HG03139 (cell line): ENCODE data around the gene NPB.
A peak's percentile ranks its signal among the peaks of the same experiment; 100 is the strongest.

Experiments
- ATAC-seq: cut with Tn5 transposase; IDR thresholded peaks from one replicate; pipeline ENCODE4 v1.9.1; 2021; ENCODE audit not compliant: unreplicated experiment

Gene NPB

DNA sequence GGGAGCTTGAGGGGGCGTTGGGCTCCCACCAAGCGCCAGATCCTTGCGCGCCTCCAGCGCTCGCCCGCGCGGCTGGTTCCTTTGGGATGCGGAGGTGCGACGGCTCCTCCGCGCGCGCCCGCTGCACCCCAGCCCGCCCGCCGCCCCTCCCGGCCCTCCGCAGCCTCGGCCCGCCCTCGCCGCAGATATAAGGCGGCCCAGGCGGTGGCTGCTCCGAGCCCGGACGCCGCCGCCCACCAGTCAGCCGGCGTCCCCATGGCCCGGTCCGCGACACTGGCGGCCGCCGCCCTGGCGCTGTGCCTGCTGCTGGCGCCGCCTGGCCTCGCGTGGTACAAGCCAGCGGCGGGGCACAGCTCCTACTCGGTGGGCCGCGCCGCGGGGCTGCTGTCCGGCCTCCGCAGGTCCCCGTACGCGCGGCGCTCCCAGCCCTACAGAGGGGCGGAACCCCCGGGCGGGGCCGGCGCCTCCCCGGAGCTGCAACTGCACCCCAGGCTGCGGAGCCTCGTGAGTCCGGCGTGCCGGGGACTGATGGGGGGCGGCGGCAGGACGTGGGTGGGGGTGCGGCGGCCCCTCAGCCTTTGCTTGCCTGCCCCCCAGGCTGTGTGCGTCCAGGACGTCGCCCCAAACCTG is at the start of gene NPB:
Gene NPB, plus strand, starts transcription at position 216 of the 630 bp plus-strand sequence. Its CDS starts 40 bp downstream, at position 256.
- ATAC-seq, result no peak

DNA sequence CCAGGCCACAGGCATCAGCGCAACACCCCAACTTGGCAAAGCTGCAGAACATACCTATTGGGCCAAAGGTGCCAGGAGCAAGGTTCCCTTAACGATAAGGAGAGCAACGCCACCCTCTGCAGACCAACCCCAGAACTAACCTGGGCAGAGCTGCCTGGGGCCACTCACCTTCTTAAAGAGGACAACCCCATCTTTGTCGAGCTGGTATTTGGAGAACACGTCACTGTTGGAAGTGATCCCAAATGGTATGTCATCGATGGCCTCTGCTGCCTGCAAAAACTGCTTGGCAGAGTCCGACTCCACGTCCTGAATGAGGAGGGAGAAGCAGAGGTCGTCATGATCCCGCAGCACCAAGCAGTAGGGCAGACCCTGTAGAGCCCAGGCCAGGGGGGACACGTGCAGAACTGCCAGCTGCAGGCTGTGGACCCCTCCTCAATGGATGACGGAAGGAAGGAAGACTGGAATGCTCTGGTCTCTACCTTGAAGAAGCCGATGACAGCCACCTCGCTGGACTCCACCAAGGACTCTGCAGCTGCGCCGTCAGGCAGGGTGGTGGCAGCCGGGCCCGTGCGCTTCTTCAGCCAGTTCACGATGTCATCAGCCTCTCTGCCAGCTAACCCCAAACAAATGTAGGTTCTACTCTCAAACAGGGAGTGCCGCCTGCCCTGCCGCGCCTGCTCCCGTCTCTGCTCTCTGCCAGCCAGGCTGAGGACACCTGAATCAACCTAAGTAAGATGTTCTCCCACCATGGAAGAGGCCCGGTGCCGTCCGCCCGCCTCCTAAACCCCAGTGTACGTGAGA is 46.9 kb upstream of the NPB start:
- no peak for ATAC-seq

DNA sequence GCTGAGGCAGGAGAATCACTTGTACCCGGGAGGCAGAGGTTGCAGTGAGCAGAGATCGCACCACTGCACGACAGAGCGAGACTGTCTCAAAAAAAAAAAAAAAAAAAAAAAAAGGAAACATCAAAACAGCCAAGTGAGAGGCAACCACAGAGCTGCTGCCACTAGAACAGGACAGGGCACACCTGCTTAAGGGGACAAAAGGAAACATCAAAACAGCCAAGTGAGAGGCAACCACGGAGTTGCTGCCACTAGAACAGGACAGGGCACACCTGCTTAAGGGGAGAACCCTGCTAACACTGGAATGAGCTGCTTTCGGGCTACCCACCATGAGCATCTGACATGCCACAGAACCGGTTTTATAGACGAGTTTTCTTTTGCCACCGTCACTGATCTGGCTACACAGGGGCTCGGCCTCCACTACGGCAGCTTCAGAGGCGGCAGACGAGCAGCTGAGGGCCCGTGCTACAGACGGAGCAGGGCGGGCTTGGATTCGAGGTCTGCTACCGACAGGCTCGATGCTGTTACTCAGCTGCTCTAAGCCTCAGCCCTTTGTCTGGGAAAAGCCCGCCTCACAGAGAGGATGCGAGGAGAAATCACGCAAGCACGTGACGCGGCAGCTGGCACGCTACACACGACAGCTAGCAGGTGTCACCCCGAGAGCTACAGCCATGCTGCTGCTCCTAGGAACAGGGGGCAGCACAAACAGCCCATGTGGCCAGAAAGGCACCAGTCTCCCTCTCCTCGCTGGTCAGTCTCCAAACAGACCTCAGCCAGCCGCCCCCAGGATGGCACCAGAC is 43.7 kb upstream of the NPB start:
- ATAC-seq, result no peak

DNA sequence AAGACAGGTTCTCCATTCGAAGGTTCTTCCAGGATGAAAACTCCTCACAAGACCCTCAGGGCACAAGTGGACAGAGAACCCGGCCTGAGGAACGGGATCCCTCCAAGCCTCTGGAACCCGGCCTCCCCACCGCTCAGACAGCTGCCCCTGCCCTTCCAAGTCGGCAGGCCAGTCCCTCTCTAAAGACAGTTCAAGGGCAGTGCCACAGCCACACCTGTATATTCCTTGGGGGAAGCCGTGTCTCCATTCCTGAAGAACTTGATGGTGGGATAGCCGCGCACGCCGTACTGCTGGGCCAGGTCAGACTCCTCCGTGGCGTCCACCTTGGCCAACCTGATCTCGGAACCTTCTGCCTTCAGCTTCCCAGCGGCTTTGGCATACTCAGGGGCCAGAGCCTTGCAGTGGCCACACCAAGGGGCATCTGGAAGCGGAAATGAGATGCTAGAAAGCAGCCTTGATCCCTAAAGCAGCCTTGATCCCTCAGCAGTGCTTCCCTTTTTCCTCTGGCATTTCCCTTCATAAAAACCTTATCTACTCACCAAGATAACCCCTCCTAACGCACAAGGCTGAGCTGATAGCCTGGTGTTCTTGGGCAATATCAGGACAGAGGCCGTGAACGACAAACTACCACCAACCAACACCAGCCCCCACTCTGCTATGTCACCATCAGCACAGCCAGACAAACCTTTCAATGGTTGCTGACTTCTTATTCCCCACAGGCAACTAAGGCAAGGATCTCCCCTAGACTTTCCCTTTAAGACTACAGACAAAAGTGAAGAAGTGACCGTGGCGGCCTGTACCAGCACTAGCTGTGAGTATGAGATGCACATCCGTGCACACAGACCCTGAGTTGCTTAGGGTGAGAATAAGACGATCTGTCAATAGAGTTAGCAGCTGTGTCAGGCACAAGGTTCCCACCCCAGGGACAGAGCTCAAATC is 42.8 kb upstream of the NPB start:
- ATAC-seq, result no peak

DNA sequence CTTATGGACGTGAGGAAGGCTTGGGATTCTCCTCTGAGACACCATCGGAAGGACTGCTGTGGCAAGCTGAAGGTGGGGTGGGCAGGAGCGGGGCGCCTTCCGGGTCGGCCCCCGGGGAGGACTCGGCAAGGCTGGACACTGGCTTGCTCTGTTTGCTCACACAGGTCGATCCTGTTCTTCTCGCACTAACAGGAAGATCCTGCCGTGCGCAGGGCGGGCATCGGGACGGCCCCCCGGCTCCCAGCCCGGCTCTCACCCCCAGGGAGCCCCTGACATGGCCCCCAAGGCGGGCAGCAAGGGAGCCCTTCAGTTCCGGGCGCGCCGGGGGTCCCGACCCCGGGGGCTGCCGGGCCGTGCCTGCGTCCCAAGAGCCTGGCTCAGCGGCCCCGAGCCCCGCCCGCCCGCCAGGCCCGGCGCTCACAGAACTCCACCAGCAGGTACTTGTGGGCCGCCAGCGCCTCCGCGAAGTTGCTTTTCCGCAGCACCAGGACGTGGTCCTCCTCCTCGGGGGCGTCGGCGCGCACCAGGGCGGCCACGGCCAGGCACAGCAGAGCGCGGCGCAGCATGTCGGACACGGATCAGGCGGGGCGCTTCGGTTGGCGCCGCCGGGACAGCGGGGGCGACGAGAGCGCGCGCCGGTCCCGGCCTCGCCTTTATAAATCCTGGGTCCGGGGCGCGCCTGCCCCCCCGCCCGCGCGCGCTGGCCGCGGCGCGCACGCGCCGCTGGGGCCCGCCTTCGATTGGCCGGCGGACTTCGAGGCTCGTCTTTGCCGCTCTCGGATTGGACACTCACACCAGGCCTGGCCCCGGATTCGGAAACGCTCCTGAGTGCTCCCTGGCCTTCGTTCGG is 41.9 kb upstream of the NPB start, which contains the start of gene P4HB:
Gene P4HB, minus strand, starts transcription at position 630 of the 850 bp plus-strand sequence. Its CDS starts 64 bp downstream, at position 566.
- ATAC-seq, result no peak

DNA sequence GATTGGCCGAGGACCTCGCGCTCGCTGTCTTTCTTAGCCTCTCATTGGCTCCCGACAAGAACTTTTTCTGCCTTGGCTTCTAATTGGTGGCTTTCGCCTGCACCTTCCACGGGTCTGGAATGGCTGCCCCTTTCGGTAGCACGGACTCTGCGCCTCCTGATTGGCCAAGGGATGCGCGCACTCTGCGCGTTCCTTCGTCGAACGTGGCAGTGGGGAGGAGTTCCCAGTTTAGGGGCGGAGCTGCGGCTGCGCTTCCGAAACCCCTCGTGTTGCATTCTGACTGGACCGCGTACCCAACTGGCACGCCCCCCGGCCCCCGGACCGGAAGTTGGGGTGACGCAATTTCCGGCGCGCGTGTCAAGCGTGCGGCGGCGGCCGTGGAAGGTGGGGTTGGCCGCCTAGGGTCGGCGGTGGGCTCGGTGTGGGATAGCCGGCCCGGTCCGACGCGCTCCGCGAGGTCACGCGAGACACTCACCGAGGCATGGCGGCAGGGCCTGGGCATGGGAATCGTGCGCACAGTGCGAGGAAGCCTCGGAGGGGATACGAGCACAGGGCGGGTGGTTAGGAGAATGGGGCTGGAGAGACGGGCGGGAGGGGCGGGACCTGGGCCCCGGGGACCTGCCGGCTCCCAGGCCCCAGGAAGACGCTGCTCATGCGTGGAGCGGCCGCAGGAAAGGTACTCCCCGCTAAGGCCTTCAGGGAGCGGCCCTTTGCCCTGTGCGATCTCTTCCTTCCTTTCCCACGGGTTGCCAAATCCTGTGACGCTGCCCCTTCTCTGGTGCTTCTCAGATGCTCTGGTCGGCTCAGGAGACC is 41.1 kb upstream of the NPB start:
- peak; percentile 71 for ATAC-seq

DNA sequence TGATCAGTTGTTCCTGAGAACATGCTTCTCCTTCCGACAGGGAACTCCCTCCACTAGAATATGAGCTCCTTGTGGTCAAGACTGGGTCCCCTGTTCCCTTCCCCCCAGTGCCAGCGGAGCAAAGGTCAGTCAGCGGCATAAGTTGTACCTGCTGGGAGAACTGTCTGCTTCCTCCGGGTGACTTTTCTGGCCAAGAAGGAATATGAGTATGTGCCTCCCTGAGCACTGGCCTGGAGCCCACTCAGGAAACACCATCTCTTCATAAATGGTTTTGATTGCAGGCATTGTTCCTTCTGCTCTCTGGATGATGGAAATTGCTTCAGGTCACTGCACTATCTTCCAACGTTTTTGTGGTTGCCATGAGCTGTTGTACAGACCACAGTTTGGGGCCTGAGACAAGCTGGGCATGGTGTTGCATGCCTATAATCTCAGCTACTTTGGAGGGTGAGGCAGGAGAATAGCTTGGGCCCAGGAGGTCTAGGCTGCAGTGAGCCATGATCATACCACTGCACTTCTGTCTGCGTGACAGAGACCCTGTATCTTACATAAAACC is 38.8 kb upstream of the NPB start:
- ATAC-seq, result no peak

DNA sequence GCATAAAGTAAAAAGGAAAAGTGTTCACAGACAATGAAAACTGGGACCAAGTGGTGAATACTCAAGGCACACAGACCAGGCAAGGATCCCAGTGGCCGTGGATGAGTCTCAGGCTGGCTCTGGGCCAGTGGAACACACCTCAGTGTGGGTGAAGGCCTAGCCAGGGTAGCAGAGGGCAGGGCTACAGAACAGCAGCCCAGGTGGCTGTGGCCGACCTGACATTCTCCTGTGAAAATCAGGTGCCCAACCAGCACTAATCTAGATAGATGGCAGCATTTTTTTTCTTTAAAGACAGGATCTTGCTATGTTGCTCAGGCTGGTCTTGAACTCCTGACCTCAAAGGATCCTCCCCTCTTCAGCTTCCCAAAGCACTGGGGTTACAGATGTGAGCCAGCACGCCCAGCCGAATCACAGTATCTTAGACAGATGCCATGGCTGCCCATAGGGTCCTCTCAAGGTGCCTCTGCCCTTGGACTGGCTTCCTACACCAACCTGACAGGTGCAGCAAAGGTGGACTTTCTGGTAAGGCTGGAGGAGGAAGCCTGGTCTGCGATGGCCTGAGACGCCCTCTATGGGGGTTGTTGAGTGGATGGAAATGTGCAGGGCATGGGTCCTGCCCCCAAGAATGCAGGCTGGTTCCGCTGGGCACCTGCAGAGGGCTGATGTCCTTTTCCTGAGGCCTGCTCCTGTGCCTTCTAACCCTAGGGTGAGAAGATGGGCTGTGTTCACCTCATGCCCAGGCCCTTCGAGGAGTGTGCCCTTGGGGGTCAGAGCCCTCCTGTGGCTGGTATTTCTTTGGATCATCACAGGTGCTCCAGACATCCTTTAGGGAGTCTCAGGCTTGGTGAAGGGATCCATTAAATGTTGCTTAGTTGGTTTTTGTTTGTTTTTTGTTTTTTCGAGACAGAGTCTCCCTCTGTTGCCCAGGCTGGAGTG is 37.9 kb upstream of the NPB start:
- no peak for ATAC-seq

DNA sequence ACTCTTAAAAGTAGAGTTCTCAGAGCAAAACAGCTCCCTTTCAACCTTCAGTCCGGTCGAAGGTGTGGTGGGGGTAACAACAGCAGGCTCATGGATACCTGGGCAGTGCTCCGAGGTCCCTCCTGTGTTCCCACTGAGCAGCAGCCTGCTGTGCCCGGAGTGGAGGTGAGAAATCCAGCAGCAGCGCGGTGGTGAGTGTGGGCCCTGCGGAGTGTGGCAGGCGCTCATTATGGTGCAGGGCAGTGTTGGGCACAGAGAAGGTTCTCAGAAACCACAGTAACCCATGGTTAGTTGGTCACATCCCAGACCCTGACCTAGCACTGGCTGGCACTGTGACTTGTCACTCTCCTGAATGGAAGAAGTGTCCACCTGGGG is 36.7 kb upstream of the NPB start:
- no peak for ATAC-seq

DNA sequence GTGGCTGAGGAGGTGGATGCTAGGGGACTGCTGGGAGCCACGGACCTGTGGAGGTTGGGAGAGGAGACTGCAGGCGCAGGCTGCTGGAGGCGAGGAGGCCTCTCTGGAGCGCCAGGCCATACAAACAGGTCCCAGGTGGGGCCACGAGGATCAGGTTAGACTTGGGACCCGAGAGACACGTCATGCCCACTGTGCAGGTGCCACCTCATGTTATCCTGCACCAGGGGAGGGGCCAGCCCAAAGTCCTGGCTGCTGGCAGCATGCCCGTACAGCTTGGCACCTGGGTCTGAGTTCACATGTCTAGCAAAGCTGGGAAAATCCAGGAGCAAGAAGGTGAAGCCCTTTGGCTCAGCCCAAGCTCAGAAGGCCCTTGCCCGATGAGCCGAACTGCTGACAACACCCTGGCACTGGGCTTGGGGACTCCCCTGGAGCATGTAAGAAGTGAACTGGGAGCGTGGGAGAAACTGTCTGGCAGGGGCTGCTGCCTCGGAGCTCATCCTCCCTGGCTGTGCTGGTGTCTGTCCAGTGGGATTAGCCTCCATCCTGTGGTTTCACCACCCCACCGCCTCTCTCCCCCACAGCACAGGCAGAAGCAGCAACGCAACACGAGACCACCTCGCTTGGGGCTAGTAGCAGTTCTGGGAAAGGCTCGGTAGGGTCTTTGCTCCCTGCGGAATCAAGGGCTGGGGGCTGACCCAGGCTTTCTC is 36.2 kb upstream of the NPB start:
- no peak for ATAC-seq

DNA sequence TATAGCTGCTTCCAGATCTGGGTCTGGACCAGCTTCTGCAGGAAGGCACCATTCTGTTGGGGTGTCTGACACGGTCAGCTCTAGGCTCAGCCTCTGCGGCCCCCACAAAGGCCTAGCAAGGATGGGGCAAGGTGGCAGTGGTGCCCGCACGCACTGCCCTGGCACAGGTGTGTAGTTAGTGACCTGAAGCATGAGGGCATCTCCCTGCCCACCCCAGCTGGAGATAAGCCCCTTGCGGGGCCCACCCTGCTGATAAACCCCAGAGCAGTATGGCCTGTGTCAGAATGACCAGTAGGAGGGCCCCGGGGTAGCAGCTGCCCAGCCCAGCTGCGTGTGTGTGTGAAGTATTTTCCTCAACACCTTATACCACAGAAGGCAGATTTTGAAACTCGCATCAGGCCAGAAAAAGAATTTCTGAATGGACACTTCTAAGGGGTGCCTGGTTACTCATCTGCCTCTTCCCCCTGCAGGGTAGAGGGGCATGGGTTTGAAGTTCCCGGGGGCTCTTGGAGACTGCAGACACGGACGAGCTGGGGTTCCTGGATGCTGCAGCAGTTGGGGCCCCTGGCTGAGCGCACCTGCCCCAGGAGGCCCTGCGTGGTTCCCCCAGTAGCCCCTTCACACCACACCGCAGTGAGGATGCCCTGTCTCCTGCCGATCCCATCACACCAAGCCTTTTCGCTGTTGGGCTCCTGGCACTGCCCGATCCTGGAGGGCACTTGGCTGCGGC is 35.4 kb upstream of the NPB start:
- ATAC-seq, result no peak

DNA sequence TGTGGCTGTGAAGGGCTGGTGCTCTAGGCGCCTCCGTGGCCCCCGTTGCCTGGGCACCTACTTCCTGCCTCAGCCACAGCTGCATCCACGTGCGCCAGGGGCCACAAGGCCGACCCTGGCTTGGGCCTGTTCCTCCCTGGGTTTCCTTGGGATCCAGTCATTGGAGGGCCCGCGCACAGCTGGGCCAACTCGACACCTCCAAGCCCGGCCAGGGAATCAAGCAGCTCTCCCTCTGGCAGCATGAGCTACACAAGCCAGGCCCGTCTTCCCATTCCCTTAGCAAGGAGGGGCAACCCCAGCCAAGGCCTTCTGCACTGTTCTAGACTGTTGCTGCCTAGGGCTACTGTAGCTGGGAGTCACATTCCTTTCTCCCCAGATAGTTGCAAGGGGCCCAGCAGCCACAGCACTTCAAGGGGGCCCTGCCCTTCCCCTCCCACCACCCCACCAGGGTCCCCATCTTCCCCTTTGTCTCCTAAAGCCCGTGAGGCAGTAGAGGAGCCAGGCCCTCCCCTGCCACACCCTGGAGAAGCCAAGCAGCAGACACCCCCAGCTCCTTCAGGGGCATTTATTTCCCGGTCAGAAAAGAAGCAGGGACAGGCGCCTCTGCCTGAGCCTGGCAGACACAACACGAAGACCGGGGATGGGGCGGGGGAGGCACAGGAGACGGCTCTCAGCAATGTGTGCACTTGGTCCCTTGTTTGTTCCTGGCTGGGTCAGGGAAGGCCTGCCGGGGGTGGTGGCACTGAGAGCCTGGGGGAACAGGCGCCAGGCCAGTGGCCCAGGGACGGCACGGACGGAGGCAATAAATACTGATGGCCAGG is 34.7 kb upstream of the NPB start:
- no peak for ATAC-seq

DNA sequence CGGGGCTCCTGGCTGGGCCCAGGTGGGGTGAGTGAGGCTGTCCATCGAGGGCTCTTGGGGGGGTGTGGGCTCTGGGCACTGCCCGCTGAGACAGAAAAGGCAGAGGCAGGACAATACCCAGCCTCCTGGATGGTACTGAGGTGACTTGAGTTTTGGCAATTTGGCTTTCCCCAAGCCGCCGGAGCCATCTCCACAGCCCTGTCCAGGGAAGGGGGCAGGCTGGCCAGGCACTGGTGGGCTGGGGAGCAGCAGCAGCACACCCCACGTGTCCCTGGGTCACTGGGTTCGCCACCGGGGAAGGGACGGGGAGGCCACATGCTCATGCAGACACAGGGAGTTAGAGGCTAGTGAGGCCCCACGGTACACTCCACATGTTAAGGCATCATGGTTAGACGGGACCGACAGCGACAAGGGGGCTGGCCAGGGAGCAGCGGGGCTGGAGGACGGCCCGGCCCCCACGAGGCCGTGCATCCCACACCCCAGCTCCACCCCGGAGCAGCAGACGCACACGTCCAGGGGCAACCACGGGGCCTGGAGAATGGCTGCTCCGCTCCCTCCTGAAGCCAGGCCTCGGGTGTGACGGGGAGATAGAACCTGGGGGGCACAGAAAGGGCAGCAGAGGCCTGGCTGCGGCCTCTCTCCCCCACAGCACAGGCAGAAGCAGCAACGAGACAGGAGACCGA is 33.9 kb upstream of the NPB start:
- ATAC-seq, result no peak

DNA sequence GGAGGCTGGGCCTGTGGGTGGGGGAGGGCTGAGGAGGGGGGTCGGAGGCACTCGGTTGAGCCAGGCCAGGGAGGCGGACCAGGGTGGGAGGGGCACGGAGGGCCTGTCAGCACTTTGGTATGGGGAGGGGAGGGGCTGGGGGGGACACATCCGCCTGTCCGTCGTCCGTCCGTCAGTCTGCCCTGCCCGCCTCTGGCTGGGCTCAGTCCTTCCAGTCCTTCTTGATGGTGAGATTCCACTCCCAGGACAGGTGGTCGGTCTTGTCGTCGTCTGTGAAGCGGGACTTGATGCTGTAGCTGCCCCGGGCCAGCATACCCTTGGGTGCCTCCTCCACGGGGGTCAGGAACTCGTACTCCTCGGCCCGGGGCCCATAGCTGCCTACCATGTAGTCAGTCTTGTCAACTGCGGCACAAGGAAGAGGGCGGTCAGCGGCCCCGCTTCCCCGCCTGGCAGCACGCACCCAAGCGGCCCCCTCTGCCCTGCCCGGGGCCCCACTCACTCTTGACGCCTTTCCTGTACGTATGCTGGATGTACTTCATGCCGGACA is 33.3 kb upstream of the NPB start:
- ATAC-seq, result no peak
